HUES48 (cell line): Measurements from ENCODE around the gene DYRK1B.

Experiments used
- H3K27ac ChIP-seq: one replicate; pipeline ENCODE4 v1.7.0; 2013; ENCODE audit warnings: low read depth, low read length, inconsistent platforms
- H3K27me3 ChIP-seq: 2 replicates; pipeline ENCODE4 v1.6.1; 2013; ENCODE audit warnings: mild to moderate bottlenecking, low read length; ENCODE audit not compliant: control insufficient read depth, insufficient read depth
- H3K36me3 ChIP-seq: 2 replicates; pipeline ENCODE4 v1.6.1; 2013; ENCODE audit warnings: low read length; ENCODE audit not compliant: control insufficient read depth, insufficient read depth
- H3K4me1 ChIP-seq: 2 replicates; pipeline ENCODE4 v1.6.1; 2013; ENCODE audit warnings: mild to moderate bottlenecking, low read length; ENCODE audit not compliant: control insufficient read depth, insufficient read depth
- H3K4me3 ChIP-seq: 2 replicates; pipeline ENCODE4 v1.5.1; 2013; ENCODE audit warnings: mild to moderate bottlenecking, low read depth, low read length
- H3K9ac ChIP-seq: 2 replicates; pipeline ENCODE4 v1.6.1; 2013; ENCODE audit warnings: mild to moderate bottlenecking, low read depth, low read length, moderate library complexity
- H3K9me3 ChIP-seq: 2 replicates; pipeline ENCODE4 v1.6.1; 2013; ENCODE audit warnings: low read length; ENCODE audit not compliant: control insufficient read depth, insufficient read depth

Gene DYRK1B

GRCh38 chr19:39829702-39830275 lies 4.2 kb downstream of the DYRK1B start:
- Histone ChIP-seq H3K4me3 (no peak overlapping the region), H3K9ac (no peak overlapping the region), H3K4me1 (peaks cover 3% of the 10 kb centered on the region; the same call in 1 of the 2 replicates), H3K36me3 (peaks cover 53% of the 10 kb centered on the region), H3K27me3 (no peaks in the 10 kb centered on the region), H3K9me3 (no peaks in the 10 kb centered on the region), H3K27ac (no peak overlapping the region)

- H3K9ac ChIP-seq, result no peak overlapping the region
- no peaks in the 10 kb centered on the region for H3K9me3 ChIP-seq
- H3K27me3 ChIP-seq, result no peaks in the 10 kb centered on the region
- no peak overlapping the region for H3K4me3 ChIP-seq
- H3K36me3 ChIP-seq, result peaks cover 47% of the 10 kb centered on the region
- H3K27ac ChIP-seq, result no peak overlapping the region
- H3K4me1 ChIP-seq, result peaks cover 5% of the 10 kb centered on the region; the same call in 1 of the 2 replicates
Observed at GRCh38 chr19:39828654-39829032, 5.3 kb downstream of the DYRK1B start.

- peaks cover 47% of the 10 kb centered on the region for H3K36me3 ChIP-seq
- H3K9me3 ChIP-seq, result no peaks in the 10 kb centered on the region
- H3K27ac ChIP-seq, result no peak overlapping the region
- no peak overlapping the region for H3K9ac ChIP-seq
- H3K4me3 ChIP-seq, result no peak overlapping the region
- H3K27me3 ChIP-seq, result no peaks in the 10 kb centered on the region
- peaks cover 9% of the 10 kb centered on the region; the same call in 1 of the 2 replicates for H3K4me1 ChIP-seq
Observed at GRCh38 chr19:39828015-39828653, 5.8 kb downstream of the DYRK1B start.

GRCh38 chr19:39827216-39827615 lies 6.7 kb downstream of the DYRK1B start:
- Histone ChIP-seq H3K36me3 (peaks cover 47% of the 10 kb centered on the region), H3K4me3 (no peak overlapping the region), H3K9ac (no peak overlapping the region), H3K27ac (no peak overlapping the region), H3K9me3 (no peaks in the 10 kb centered on the region), H3K4me1 (peaks cover 6% of the 10 kb centered on the region; the same call in 1 of the 2 replicates), H3K27me3 (no peaks in the 10 kb centered on the region)

GRCh38 chr19:39826311-39826945 lies 7.5 kb downstream of the DYRK1B start:
- Histone ChIP-seq H3K4me1 (peaks cover 6% of the 10 kb centered on the region; the same call in 1 of the 2 replicates), H3K9ac (no peak overlapping the region), H3K27me3 (no peaks in the 10 kb centered on the region), H3K4me3 (no peak overlapping the region), H3K27ac (no peak overlapping the region), H3K36me3 (peaks cover 47% of the 10 kb centered on the region), H3K9me3 (no peaks in the 10 kb centered on the region)

GRCh38 chr19:39825531-39826076 lies 8.4 kb downstream of the DYRK1B start:
- Histone ChIP-seq H3K36me3 (peaks cover 38% of the 10 kb centered on the region), H3K4me1 (peaks cover 6% of the 10 kb centered on the region; the same call in 1 of the 2 replicates), H3K9ac (no peak overlapping the region), H3K9me3 (no peaks in the 10 kb centered on the region), H3K4me3 (no peak overlapping the region), H3K27me3 (no peaks in the 10 kb centered on the region), H3K27ac (no peak overlapping the region)

- peak overlapping the region; percentile 86 for H3K4me3 ChIP-seq
- H3K9ac ChIP-seq, result peak overlapping the region; percentile 72
- peaks cover 6% of the 10 kb centered on the region; the same call in 1 of the 2 replicates for H3K4me1 ChIP-seq
- no peaks in the 10 kb centered on the region for H3K9me3 ChIP-seq
- H3K27me3 ChIP-seq, result no peaks in the 10 kb centered on the region
- peak overlapping the region; percentile 39 for H3K27ac ChIP-seq
- peaks cover 33% of the 10 kb centered on the region for H3K36me3 ChIP-seq
Observed at GRCh38 chr19:39825093-39825463, 8.9 kb downstream of the DYRK1B start.

- H3K27ac ChIP-seq, result peak overlapping the region; percentile 39
- peaks cover 27% of the 10 kb centered on the region for H3K36me3 ChIP-seq
- H3K27me3 ChIP-seq, result no peaks in the 10 kb centered on the region
Observed at GRCh38 chr19:39824143-39825092, 9.5 kb downstream of the DYRK1B start.

GRCh38 chr19:39823686-39824085 lies 10.3 kb downstream of the DYRK1B start:
- Histone ChIP-seq H3K9me3 (no peaks in the 10 kb centered on the region), H3K9ac (0 out of 2 replicates have a peak overlapping the region, but pooled peaks have one; percentile 69), H3K4me3 (peak overlapping the region; percentile 86), H3K4me1 (peaks cover 6% of the 10 kb centered on the region; the same call in 1 of the 2 replicates), H3K36me3 (peaks cover 20% of the 10 kb centered on the region), H3K27me3 (no peaks in the 10 kb centered on the region), H3K27ac (no peak overlapping the region)

More at GRCh38 chr19:39824143-39825092, 9.5 kb downstream of the DYRK1B start:
- Histone ChIP-seq H3K9me3 (no peaks in the 10 kb centered on the region), H3K9ac (peak overlapping the region; percentile 72), H3K4me1 (peaks cover 6% of the 10 kb centered on the region; the same call in 1 of the 2 replicates), H3K4me3 (peak overlapping the region; percentile 86)

GRCh38 chr19:39820696-39821095 lies 13.3 kb downstream of the DYRK1B start:
- Histone ChIP-seq H3K9me3 (no peaks in the 10 kb centered on the region), H3K4me1 (peaks cover 6% of the 10 kb centered on the region; the same call in 1 of the 2 replicates), H3K36me3 (no peaks in the 10 kb centered on the region), H3K27me3 (no peaks in the 10 kb centered on the region), H3K4me3 (no peak overlapping the region), H3K27ac (no peak overlapping the region), H3K9ac (no peak overlapping the region)
